GM06990 (cell line): ENCODE data around the gene OR56B1.
"Not testable (repeated sequence)": the region's sequence is repeated elsewhere in the genome, so short reads cannot be mapped to it uniquely, and the experiment has no call there.

Experiments
- DNase-seq: peaks from one replicate; pipeline ENCODE4 v3.0.0-alpha.2; 2011; ENCODE audit not compliant: insufficient read length; ENCODE audit errors: extremely low read depth
- H3K27me3 ChIP-seq: replicated peaks from 2 replicates; pipeline ENCODE4 v1.6.0; 2011; ENCODE audit warnings: low read length; ENCODE audit not compliant: control insufficient read depth, insufficient read depth
- H3K36me3 ChIP-seq: 2 replicates; pipeline ENCODE4 v1.5.1; 2011; ENCODE audit warnings: low read length; ENCODE audit not compliant: control insufficient read depth, insufficient read depth
- H3K4me3 ChIP-seq: replicated peaks from 2 replicates; pipeline ENCODE4 v1.5.1; 2011; ENCODE audit warnings: low read depth, mild to moderate bottlenecking, control low read depth, low read length
- TF ChIP-seq, protein P1 (sequence below): IDR thresholded peaks from 2 replicates; pipeline ENCODE4 v1.5.1; 2011; ENCODE audit warnings: low read length, control low read depth, mild to moderate bottlenecking, inconsistent platforms; ENCODE audit not compliant: insufficient read depth, poor library complexity, severe bottlenecking

OR56B1 gene

DNA sequence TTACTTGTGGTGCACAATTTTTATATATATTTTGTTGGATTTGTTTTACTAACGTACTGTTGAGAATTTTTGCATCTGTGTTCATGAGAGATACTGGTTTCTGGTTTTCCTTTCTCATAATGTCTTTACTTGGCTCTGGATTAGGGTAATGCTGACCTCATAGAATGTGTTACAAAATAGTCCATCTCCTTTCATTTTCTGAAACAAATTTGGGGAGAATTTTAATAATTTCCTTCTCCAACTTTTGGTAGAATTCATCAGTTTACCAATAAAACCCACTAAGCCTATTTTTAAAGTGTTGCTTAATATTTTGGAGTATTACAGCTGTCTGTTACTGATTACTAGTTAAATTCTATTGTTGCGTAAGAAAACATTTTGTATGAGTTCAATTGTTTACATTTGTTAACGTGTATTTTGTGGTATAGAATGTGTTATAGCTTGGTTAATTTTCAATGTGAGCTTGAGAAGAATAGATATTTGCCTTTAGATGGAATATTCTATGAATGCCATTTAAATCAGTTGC, 35.1 kb upstream of the OR56B1 start:
- peaks cover 24% of the 10 kb centered on the region for H3K36me3 ChIP-seq
- no peak overlapping the region for H3K4me3 ChIP-seq
- TF ChIP-seq, protein P1, sequence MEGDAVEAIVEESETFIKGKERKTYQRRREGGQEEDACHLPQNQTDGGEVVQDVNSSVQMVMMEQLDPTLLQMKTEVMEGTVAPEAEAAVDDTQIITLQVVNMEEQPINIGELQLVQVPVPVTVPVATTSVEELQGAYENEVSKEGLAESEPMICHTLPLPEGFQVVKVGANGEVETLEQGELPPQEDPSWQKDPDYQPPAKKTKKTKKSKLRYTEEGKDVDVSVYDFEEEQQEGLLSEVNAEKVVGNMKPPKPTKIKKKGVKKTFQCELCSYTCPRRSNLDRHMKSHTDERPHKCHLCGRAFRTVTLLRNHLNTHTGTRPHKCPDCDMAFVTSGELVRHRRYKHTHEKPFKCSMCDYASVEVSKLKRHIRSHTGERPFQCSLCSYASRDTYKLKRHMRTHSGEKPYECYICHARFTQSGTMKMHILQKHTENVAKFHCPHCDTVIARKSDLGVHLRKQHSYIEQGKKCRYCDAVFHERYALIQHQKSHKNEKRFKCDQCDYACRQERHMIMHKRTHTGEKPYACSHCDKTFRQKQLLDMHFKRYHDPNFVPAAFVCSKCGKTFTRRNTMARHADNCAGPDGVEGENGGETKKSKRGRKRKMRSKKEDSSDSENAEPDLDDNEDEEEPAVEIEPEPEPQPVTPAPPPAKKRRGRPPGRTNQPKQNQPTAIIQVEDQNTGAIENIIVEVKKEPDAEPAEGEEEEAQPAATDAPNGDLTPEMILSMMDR: no peak
- no peak for DNase-seq
- no peaks in the 10 kb centered on the region for H3K27me3 ChIP-seq

DNA sequence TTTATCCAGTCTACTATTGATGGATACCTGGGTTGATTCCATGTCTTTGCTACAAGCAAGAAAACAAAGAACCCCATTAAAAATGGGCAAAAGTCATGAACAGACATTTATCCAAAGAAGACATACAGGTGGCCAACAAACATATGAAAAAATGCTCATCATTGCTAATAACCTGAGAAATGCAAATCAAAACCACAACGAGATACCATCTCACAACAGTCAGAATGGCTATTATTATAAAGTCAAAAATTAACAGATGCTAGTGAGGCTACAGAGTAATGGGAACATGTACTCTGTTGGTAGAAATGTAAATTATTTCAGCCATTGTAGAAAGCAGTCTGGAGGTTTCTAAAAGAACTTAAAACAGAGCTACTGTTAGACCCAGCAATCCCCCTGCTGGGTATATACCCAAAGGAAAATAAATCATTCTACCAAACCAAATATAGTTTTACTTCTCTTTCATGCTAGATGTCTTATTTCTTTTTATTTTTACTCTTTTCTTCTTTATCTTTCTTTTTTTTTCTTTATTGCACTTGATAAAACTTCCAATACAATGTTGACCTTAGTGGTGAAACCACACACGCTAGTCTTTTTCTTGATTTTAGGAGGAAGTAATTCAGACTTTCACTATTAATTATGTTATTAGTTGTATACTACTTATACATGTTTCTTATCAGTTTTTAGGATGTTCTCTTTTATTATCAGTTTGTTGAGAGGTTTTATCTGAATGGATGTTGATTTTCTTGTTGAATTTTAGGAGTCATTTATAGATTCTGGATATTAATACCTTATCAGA, 32.3 kb upstream of the OR56B1 start:
- Histone ChIP-seq H3K4me3 (no peak overlapping the region), H3K36me3 (peaks cover 15% of the 10 kb centered on the region), H3K27me3 (no peaks in the 10 kb centered on the region)
- TF ChIP-seq, protein P1: no peak
- DNase-seq: no peak

DNA sequence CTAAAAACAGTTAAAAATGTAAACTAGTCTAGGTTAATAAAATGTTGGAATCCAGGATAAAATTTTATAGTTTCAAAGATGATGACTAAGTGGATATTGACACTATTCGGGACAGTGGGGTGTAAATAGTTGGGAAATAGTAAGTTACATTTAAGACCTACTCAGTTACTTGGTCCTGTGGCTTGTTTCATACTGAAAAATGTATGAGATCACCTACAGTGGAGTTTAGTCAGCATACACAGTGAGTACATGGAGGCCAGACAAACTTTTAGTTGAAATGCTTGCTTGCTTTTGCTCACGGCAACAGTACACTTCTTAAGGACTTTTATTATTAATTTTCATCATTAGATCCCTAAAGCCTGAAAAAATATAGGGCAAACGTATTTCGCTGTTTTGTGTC, 30.6 kb upstream of the OR56B1 start:
- Histone ChIP-seq H3K36me3 (peaks cover 19% of the 10 kb centered on the region), H3K4me3 (no peak overlapping the region), H3K27me3 (no peaks in the 10 kb centered on the region)
- DNase-seq: no peak
- TF ChIP-seq, protein P1: no peak

DNA sequence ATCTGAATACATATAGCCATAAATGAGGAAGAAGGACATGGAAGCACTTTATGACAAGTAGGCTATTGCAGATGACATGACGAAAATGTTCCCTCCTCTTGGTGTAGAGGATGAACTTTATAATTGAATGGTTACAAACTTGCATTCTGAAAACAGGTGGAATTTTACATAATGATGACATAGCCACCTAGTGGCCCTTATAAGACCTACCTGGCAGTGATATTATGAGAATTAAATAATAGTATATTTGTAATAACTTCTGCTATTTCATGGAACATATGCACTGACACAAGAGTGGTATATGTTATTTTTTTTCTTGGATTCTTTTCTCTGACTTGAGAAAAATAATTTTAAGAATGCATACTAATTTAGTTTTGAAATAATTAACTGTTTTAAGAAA, 23.7 kb upstream of the OR56B1 start:
- Histone ChIP-seq H3K36me3 (peaks cover 10% of the 10 kb centered on the region), H3K4me3 (no peak overlapping the region), H3K27me3 (no peaks in the 10 kb centered on the region)
- TF ChIP-seq, protein P1: peak; percentile 37
- DNase-seq: no peak

DNA sequence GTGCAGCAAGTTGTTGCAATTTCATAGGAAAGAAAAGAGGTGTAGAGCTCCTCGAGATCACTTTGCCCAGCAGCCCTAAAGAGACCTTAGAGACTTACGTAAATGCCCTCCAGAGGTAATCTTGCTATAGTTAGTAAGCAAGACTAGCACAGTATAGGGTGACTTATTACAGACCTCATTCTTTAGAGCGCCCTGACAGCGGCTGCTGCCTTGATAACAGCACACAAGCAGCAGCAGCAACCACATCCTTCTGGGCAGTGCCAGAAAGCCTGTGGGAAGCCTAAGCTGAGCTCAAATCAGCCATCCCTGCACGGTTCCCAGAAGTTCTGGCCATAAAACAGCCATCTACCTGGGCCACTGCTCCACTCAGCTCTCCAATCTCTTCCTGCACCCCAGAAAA, 22.6 kb upstream of the OR56B1 start:
- H3K4me3 ChIP-seq: no peak overlapping the region
- H3K36me3 ChIP-seq: peaks cover 8% of the 10 kb centered on the region
- DNase-seq: no peak
- TF ChIP-seq, protein P1: no peak
- H3K27me3 ChIP-seq: no peaks in the 10 kb centered on the region

DNA sequence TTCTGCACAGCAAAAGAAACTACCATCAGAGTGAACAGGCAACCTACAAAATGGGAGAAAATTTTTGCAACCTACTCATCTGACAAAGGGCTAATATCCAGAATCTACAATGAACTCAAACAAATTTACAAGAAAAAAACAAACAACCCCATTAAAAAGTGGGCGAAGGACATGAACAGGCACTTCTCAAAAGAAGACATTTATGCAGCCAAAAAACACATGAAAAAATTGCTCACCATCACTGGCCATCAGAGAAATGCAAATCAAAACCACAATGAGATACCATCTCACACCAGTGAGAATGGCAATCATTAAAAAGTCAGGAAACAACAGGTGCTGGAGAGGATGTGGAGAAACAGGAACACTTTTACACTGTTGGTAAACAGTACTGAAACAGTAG, 19.7 kb upstream of the OR56B1 start:
- DNase-seq, H3K36me3 ChIP-seq, H3K4me3 ChIP-seq: not testable (repeated sequence)

More for the DNA sequence above, 19.7 kb upstream of the OR56B1 start:
- H3K27me3 ChIP-seq: not testable (repeated sequence)
